Uterus (tissue), 4 donors: ENCODE data around the gene MPP1. TPM values are rescaled to one million over a fixed set of nuclear protein-coding genes. Genes with fewer than 3 reads are reported as not detected.

Source experiments
- DNase-seq, 2 donors: peaks; one replicate each; pipeline ENCODE4 v3.0.0-alpha.2; 2019 to 2020
- H3K27ac ChIP-seq, 2 donors: fragments of 200-600 bp; sonication (generic); 1 replicate in 1 of 2; 2 replicates in 1 of 2; pipeline ENCODE4 v1.5.1; 2016 to 2018
- H3K27me3 ChIP-seq, 2 donors: fragments of 200-600 bp; sonication (generic); one replicate each; pipeline ENCODE4 v1.5.1; 2018 to 2019; ENCODE audit warnings: control low read depth in 1 of 2
- H3K36me3 ChIP-seq, 2 donors: fragments of 200-600 bp; sonication (generic); one replicate each; pipeline ENCODE4 v1.5.1; 2019; ENCODE audit warnings: control low read depth in 1 of 2
- H3K4me1 ChIP-seq, 2 donors: fragments of 200-600 bp; sonication (generic); one replicate each; pipeline ENCODE4 v1.5.1; 2018 to 2019; ENCODE audit warnings: control low read depth in 1 of 2
- H3K4me3 ChIP-seq, 2 donors: fragments of 200-600 bp; sonication (generic); 1 replicate in 1 of 2; 2 replicates in 1 of 2; pipeline ENCODE4 v1.5.1; 2018 to 2019; ENCODE audit warnings: mild to moderate bottlenecking in 1 of 2
- H3K9me3 ChIP-seq, 2 donors: fragments of 200-600 bp; sonication (generic); one replicate each; pipeline ENCODE4 v1.5.1; 2019; ENCODE audit warnings: control low read depth in 1 of 2
- POLR2A ChIP-seq, 2 donors: fragments of 450-650 bp; IDR thresholded peaks; one replicate each; pipeline ENCODE4 v1.6.1; 2016; ENCODE audit warnings: antibody characterized with exemption in 2 of 2, mild to moderate bottlenecking in 1 of 2, moderate library complexity in 1 of 2
- intact Hi-C: fragments of 100-400 bp; cut with DNase I; formaldehyde crosslinking; loops from one replicate; pipeline ENCODE4 v1.15.1; 2023; ENCODE audit warnings: low total_unique reads
- total RNA-seq, 4 donors: library from RNA; depleted of rRNA in 3 of 4; stranded (reverse); fragments of >200 nt in 3 of 4; gene quantifications; one replicate each; pipeline versions ENCODE4 v1.1.0 to v1.2.4, GENCODE V29; 2014 to 2023
- TF ChIP-seq, protein P1 (sequence below), 4 experiments: fragments of 200-600 bp in 2 of 4; fragments of 450-650 bp in 2 of 4; sonication (generic) in 2 of 4; IDR thresholded peaks; one replicate each; pipeline ENCODE4 v1.5.1; 2016 to 2019; ENCODE audit warnings: antibody characterized with exemption in 4 of 4, mild to moderate bottlenecking in 2 of 4, moderate library complexity in 1 of 4
- donor health status: DM: yes; HTN: yes; CAD: no.

MPP1 gene
- total RNA-seq, 4 donors from 2014 or later = 8.5 to 31.0 (median 20.4) TPM

DNA sequence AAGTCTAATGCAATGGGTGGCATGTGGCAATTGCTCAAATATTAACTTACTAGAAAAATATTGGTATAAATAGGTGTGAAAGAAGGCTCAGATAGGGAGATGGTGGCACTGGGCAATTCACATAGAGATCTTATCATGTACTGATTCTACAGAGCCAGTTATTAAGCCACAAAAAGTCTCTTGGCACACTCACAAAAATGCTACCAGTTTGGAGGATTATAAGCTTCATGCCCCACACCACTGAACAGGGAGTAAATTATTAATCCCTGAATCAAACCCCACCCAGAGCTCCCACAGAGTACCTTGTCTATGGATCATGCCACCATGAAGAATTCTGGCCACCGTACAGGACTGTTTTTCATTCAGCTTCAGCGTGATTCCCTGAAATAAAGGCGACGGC lies 13.8 kb downstream of the MPP1 start:
- no peak for DNase-seq
- Histone ChIP-seq H3K4me1 (no peaks in the 10 kb centered on the region), H3K27ac (no peak overlapping the region), H3K9me3 (no peaks in the 10 kb centered on the region), H3K27me3 (no peaks in the 10 kb centered on the region), H3K4me3 (no peak overlapping the region), H3K36me3 (no peaks in the 10 kb centered on the region)
- intact Hi-C loops = no loop called here
- TF ChIP-seq, protein P1, sequence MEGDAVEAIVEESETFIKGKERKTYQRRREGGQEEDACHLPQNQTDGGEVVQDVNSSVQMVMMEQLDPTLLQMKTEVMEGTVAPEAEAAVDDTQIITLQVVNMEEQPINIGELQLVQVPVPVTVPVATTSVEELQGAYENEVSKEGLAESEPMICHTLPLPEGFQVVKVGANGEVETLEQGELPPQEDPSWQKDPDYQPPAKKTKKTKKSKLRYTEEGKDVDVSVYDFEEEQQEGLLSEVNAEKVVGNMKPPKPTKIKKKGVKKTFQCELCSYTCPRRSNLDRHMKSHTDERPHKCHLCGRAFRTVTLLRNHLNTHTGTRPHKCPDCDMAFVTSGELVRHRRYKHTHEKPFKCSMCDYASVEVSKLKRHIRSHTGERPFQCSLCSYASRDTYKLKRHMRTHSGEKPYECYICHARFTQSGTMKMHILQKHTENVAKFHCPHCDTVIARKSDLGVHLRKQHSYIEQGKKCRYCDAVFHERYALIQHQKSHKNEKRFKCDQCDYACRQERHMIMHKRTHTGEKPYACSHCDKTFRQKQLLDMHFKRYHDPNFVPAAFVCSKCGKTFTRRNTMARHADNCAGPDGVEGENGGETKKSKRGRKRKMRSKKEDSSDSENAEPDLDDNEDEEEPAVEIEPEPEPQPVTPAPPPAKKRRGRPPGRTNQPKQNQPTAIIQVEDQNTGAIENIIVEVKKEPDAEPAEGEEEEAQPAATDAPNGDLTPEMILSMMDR (IDR thresholded peaks at IDR 0.05) = no peak
- no peak for TF ChIP-seq POLR2A (IDR thresholded peaks at IDR 0.05)

DNA sequence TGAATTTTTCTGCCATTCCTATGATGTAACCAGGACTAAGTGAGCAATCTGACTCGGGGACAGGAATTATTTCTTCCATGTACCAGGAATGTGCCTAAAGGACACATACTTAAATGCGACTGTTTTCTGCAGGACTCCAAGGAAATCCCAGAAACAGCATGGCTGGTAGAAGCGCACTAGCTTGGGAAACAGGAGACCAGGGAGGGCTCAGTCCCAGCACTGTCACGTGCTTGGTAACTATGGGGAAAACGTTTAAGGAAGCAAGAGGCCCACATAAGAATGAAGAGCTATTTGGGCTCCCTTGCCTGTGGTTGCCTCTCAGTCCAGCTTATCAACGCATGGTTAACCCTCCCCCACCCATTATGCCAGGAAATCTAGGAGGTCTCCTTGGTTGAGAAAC lies 19.6 kb downstream of the MPP1 start:
- no peak for DNase-seq
- TF ChIP-seq, protein P1 (IDR thresholded peaks at IDR 0.05) = no peak
- TF ChIP-seq POLR2A (IDR thresholded peaks at IDR 0.05) = no peak
- Histone ChIP-seq H3K27me3 (no peaks in the 10 kb centered on the region), H3K9me3 (no peaks in the 10 kb centered on the region), H3K4me1 (no peaks in the 10 kb centered on the region), H3K27ac (no peak overlapping the region), H3K4me3 (no peak overlapping the region), H3K36me3 (no peaks in the 10 kb centered on the region)
- intact Hi-C loops = no loop called here

DNA sequence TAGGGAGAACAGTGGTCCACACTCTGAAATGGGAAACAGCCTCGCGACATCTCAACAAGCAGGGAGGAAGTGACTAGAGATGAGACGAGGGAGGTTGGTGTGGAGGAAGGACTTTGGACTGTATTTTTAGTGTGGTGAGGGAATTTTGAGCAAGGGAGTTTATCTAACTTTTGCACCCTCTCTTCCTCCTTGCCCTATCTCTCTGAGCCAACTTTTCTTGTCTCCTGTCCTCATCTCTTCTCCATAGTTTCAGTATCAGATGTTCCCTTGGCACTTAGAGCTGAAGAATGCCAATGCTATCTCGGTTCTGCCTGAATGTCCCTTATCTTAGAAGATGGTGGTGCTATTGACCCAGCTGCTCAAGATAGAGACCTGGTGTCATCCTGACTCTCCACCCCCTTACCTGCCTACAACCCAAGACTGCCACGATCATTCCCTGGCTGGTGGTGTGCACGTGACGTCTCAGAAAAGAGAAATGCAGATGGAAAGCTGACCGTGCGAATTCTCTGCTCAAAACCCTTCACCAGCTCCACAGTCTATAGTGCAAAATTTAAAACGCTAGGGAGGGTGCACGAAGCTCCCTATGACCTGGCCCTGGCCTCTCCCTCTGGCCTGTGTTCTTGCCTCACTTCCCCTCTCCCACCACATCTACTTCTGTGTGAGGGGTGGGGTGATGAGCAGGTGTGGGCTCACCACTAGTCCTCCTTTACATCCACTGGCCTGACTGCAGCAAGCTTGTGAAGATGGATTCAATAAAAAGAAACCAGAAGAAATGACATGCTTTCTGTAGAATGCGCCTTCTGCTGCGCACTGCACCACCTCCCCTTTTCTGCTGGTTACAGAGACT lies 20.9 kb downstream of the MPP1 start:
- H3K4me1 ChIP-seq = no peaks in the 10 kb centered on the region
- H3K27ac ChIP-seq = no peak overlapping the region
- no peak overlapping the region for H3K4me3 ChIP-seq
- no peaks in the 10 kb centered on the region for H3K36me3 ChIP-seq
- intact Hi-C loops = no loop called here
- no peaks in the 10 kb centered on the region for H3K27me3 ChIP-seq
- DNase-seq = no peak
- TF ChIP-seq POLR2A (IDR thresholded peaks at IDR 0.05) = no peak
- TF ChIP-seq, protein P1 (IDR thresholded peaks at IDR 0.05) = no peak
- H3K9me3 ChIP-seq = no peaks in the 10 kb centered on the region

DNA sequence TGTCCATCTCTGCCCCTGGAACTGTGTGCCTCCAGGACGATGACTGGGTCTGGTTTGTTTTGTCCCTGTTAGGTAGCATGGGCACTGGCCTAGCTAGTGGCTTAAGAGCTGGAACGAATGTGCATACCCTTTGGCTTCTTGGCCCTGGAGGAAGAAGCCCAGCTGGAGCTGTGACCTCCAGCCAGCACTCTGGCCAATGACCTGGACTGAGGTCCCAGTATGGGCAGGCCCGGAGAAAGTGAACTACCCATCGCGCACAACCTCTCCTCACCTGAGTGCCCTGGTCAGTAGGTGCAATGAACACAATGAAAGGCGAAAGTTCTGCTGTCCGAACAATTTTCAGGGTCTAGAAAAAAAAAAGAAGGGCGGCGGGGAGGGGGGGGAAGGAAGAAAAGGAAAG lies 24.3 kb downstream of the MPP1 start:
- Histone ChIP-seq H3K4me3 (no peak overlapping the region), H3K27ac (no peak overlapping the region), H3K27me3 (no peaks in the 10 kb centered on the region), H3K4me1 (no peaks in the 10 kb centered on the region), H3K36me3 (no peaks in the 10 kb centered on the region), H3K9me3 (no peaks in the 10 kb centered on the region)
- intact Hi-C loops = no loop called here
- no peak for DNase-seq
- TF ChIP-seq, protein P1 (IDR thresholded peaks at IDR 0.05) = no peak
- no peak for TF ChIP-seq POLR2A (IDR thresholded peaks at IDR 0.05)

DNA sequence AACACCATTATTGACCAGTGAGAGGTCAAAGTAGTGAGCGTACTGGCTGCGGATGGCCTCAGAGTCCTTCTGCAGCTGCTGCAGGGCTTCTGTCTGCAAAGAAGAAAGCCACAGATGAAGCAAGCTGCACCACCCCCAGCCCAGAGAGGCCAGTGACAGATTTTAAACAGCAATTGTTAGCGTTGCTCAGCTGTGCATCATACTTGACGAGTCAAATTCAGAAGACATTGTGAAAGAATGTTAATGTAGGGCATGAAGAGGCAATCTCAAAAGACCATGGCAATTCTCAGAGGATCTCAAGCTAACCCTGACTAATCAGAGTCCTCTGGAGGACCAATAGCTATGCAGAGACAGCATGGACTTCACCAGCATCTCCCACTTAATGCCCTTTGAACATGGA lies 26.0 kb downstream of the MPP1 start:
- no peaks in the 10 kb centered on the region for H3K36me3 ChIP-seq
- intact Hi-C loops = no loop called here
- H3K4me3 ChIP-seq = no peak overlapping the region
- no peaks in the 10 kb centered on the region for H3K27me3 ChIP-seq
- H3K4me1 ChIP-seq = no peaks in the 10 kb centered on the region
- H3K9me3 ChIP-seq = no peaks in the 10 kb centered on the region
- no peak for DNase-seq
- TF ChIP-seq, protein P1 (IDR thresholded peaks at IDR 0.05) = no peak
- no peak for TF ChIP-seq POLR2A (IDR thresholded peaks at IDR 0.05)
- H3K27ac ChIP-seq = no peak overlapping the region
